Natural killer cell (primary cell): ENCODE data around the gene DIABLO. TPM values are rescaled to one million over a fixed set of nuclear protein-coding genes. Genes with fewer than 3 reads are reported as not detected.

Source experiments
- ATAC-seq, 3 donors: fragments of 150-1000 bp in 2 of 3; fragments of 200-7000 bp in 1 of 3; cut with Tn5 transposase; 1 replicate in 1 of 3; 2 replicates in 2 of 3; pipeline ENCODE4 v1.10.0; 2021; ENCODE audit warnings: mild to moderate bottlenecking in 2 of 3, moderate library complexity in 2 of 3
- DNase-seq, 2 donors: peaks; one replicate each; pipeline versions ENCODE4 v3.0.0 to v3.0.0-alpha.2; 2013 to 2021; ENCODE audit warnings: mixed read lengths in 1 of 2
- H3K27ac ChIP-seq: one replicate; pipeline ENCODE4 v1.5.1; 2013; ENCODE audit warnings: mild to moderate bottlenecking, low read length
- H3K27me3 ChIP-seq: one replicate; pipeline ENCODE4 v1.6.1; 2013; ENCODE audit warnings: low read length; ENCODE audit not compliant: control insufficient read depth, insufficient read depth
- H3K36me3 ChIP-seq: one replicate; pipeline ENCODE4 v1.6.1; 2013; ENCODE audit warnings: low read length; ENCODE audit not compliant: control insufficient read depth, insufficient read depth
- H3K4me1 ChIP-seq: one replicate; pipeline ENCODE4 v1.6.1; 2013; ENCODE audit warnings: low read length; ENCODE audit not compliant: control insufficient read depth, insufficient read depth
- H3K4me3 ChIP-seq: one replicate; pipeline ENCODE4 v1.5.1; 2013; ENCODE audit warnings: low read length
- H3K9me3 ChIP-seq: one replicate; pipeline ENCODE4 v1.6.1; 2013; ENCODE audit warnings: low read length; ENCODE audit not compliant: control insufficient read depth, insufficient read depth
- H3K27ac Mint-ChIP-seq, 2 donors: one replicate each; pipeline ENCODE4 v1.8.0; 2022; ENCODE audit warnings: mild to moderate bottlenecking in 2 of 2, mixed read lengths in 2 of 2, moderate library complexity in 1 of 2
- H3K27me3 Mint-ChIP-seq, 2 donors: one replicate each; pipeline ENCODE4 v1.8.0; 2022; ENCODE audit warnings: low read depth in 2 of 2, mixed read lengths in 2 of 2
- H3K36me3 Mint-ChIP-seq: one replicate; pipeline ENCODE4 v1.8.0; 2022; ENCODE audit warnings: mixed read lengths
- H3K4me1 Mint-ChIP-seq, 2 donors: one replicate each; pipeline ENCODE4 v1.8.0; 2022; ENCODE audit warnings: mixed read lengths in 2 of 2
- H3K4me3 Mint-ChIP-seq: one replicate; pipeline ENCODE4 v1.8.0; 2022; ENCODE audit warnings: mild to moderate bottlenecking, moderate library complexity, mixed read lengths
- H3K9me3 Mint-ChIP-seq, 2 donors: one replicate each; pipeline ENCODE4 v1.8.0; 2022; ENCODE audit warnings: mixed read lengths in 2 of 2
- WGBS: methylation state at CpG from one replicate; pipeline ENCODE4 v1.1.7; 2013; ENCODE audit warnings: missing lambda C conversion rate; ENCODE audit not compliant: insufficient coverage; 5-methylcytosine and 5-hydroxymethylcytosine counted together
- intact Hi-C: fragments of 100-400 bp; cut with micrococcal nuclease; formaldehyde crosslinking; loops from one replicate; pipeline ENCODE4 v1.14.2; 2022
- total RNA-seq, 4 donors: library from RNA; stranded (reverse); fragments of 120-200 nt in 1 of 4; gene quantifications; one replicate each; pipeline versions ENCODE4 v1.2.3 to v1.2.4, GENCODE V29; 2013 to 2022
- TF ChIP-seq, protein P1 (sequence below): fragments of 200-600 bp; IDR thresholded peaks from one replicate; pipeline ENCODE4 v1.8.0; 2022; ENCODE audit warnings: antibody characterized with exemption

DIABLO gene
- total RNA-seq, 3 donors from 2014 or later (not counting 1 experiment from before 2014, with no cell fraction given) = 84.8 to 102 (median 101) TPM

DNA sequence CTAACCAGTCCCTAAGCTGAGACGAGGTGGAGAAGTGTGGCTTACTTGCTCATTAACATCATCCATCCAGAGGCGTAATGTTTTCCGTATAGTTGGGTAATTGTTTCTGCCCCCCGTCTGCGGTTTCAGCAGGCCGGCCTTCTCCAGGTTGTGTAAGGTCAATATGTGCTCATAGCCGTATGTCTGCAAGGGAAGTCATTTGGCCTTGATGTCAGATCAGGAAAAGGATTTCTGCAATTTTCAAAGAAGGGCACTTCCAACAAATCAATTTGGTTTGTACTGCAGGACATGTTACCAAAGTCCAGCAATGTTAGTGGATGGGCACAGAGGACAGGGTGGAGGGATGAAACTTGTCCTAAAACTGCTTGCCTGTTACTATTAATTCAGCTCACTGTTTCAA, 9.9 kb upstream of the DIABLO start:
- WGBS = 82% methylated on average over 7 of the region's 7 CpGs
- peaks cover 58% of the 10 kb centered on the region for H3K36me3 ChIP-seq

DNA sequence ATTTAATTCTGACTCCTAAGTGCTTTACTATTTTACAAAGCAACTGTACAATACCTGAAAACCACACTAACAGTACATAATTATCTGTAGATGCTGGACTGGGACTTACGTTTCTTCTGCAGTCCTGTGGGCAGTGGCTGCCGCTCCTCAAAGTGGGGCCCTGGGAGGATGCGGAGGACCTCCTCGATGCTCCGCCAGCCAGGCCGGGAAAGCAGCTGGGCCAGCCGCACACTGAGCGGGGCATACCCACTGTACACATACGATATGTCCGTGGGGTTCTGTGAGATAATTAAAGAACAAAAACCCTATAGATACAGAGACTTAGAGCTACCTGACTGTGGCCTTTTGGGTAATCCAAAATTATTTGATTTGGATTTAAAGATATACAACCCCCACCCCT, 6.8 kb upstream of the DIABLO start:
- no peaks in the 10 kb centered on the region for H3K27me3 Mint-ChIP-seq
- Histone ChIP-seq H3K4me1 (peaks cover 6% of the 10 kb centered on the region), H3K9me3 (no peaks in the 10 kb centered on the region), H3K4me3 (no peak overlapping the region), H3K36me3 (peaks cover 59% of the 10 kb centered on the region), H3K27me3 (no peaks in the 10 kb centered on the region), H3K27ac (no peak overlapping the region)
- no peaks in the 10 kb centered on the region for H3K9me3 Mint-ChIP-seq
- ATAC-seq (no peak), DNase-seq (no peak)
- peaks cover 14% of the 10 kb centered on the region for H3K36me3 Mint-ChIP-seq
- intact Hi-C loops = no loop called here
- 96% methylated on average over 6 of the region's 10 CpGs for WGBS
- peaks cover 7 to 8% of the 10 kb centered on the region in 2 donors for H3K4me1 Mint-ChIP-seq
- no peak overlapping the region for H3K4me3 Mint-ChIP-seq
- H3K27ac Mint-ChIP-seq = no peak overlapping the region
- TF ChIP-seq, protein P1, sequence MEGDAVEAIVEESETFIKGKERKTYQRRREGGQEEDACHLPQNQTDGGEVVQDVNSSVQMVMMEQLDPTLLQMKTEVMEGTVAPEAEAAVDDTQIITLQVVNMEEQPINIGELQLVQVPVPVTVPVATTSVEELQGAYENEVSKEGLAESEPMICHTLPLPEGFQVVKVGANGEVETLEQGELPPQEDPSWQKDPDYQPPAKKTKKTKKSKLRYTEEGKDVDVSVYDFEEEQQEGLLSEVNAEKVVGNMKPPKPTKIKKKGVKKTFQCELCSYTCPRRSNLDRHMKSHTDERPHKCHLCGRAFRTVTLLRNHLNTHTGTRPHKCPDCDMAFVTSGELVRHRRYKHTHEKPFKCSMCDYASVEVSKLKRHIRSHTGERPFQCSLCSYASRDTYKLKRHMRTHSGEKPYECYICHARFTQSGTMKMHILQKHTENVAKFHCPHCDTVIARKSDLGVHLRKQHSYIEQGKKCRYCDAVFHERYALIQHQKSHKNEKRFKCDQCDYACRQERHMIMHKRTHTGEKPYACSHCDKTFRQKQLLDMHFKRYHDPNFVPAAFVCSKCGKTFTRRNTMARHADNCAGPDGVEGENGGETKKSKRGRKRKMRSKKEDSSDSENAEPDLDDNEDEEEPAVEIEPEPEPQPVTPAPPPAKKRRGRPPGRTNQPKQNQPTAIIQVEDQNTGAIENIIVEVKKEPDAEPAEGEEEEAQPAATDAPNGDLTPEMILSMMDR = no peak

More for the DNA sequence above, 9.9 kb upstream of the DIABLO start:
- ATAC-seq = no peak
- Histone ChIP-seq H3K27me3 (no peaks in the 10 kb centered on the region), H3K4me1 (no peaks in the 10 kb centered on the region), H3K4me3 (no peak overlapping the region), H3K27ac (no peak overlapping the region), H3K9me3 (no peaks in the 10 kb centered on the region)
- H3K4me1 Mint-ChIP-seq = no peaks in the 10 kb centered on the region
- TF ChIP-seq, protein P1 = no peak
- H3K27ac Mint-ChIP-seq = no peak overlapping the region
- no peak overlapping the region for H3K4me3 Mint-ChIP-seq
- DNase-seq = no peak
- intact Hi-C loops = no loop called here
- H3K27me3 Mint-ChIP-seq = no peaks in the 10 kb centered on the region
- H3K9me3 Mint-ChIP-seq = no peaks in the 10 kb centered on the region
- H3K36me3 Mint-ChIP-seq = peaks cover 14% of the 10 kb centered on the region

DNA sequence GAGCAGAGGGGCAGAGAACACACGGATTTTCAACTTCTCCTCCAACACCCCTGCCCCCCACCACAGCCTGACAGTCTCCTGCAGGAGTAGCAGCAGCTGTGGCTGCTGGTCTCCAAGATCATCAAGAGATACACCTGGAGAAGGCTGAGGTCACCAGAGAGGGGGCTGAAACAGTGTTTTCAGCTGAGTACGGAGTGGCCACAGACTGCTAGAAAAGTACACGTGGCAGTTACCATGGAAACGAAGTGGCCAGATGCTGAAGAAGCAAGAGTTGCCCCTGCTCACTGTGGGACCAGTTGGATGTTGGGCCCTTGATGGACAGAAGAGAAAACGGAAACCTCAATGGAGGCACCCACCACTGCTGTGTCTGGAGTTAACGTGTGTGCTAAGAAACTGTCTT, 4.9 kb upstream of the DIABLO start:
- no peak for DNase-seq
- Histone ChIP-seq H3K27ac (no peak overlapping the region), H3K4me3 (no peak overlapping the region), H3K36me3 (peaks cover 48% of the 10 kb centered on the region), H3K9me3 (no peaks in the 10 kb centered on the region), H3K27me3 (no peaks in the 10 kb centered on the region), H3K4me1 (peaks cover 20% of the 10 kb centered on the region)
- intact Hi-C loops = no loop called here
- Mint-ChIP-seq H3K4me3 (no peak overlapping the region), H3K27ac (no peak overlapping the region), H3K9me3 (no peaks in the 10 kb centered on the region), H3K27me3 (no peaks in the 10 kb centered on the region), H3K4me1 (peaks cover 18 to 22% of the 10 kb centered on the region in 2 donors), H3K36me3 (peaks cover 14% of the 10 kb centered on the region)
- TF ChIP-seq, protein P1 = no peak
- ATAC-seq = no peak
- WGBS = 74% methylated on average over 6 of the region's 6 CpGs

DNA sequence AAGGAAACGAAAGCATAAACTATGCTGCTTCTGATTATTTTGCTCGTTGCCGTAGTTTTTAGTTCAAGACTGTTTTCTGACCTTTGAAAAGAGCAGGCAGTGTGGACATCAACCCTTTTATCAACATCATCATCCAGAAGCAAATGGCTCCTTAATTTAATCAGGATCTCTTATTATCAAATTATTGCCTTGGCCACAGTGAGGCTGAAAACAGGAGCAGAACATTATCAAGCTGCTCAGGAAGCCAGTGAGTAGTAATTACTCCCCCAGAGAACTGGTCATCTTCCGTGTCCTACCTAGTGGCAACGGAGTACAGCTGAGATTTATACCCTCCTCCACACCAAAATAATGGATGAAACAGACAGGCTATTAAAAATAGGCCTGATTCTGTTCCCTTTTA, 2.2 kb upstream of the DIABLO start:
- H3K36me3 Mint-ChIP-seq = peaks cover 8% of the 10 kb centered on the region
- H3K4me1 Mint-ChIP-seq = peaks cover 31 to 37% of the 10 kb centered on the region in 2 donors
- peak overlapping the region; percentile 88 for H3K4me3 Mint-ChIP-seq
- Histone ChIP-seq H3K36me3 (peaks cover 34% of the 10 kb centered on the region), H3K4me3 (peak overlapping the region; percentile 4), H3K27ac (peak overlapping the region; percentile 1), H3K4me1 (peaks cover 32% of the 10 kb centered on the region), H3K27me3 (no peaks in the 10 kb centered on the region), H3K9me3 (no peaks in the 10 kb centered on the region)
- no peak for DNase-seq
- no peak for ATAC-seq
- H3K9me3 Mint-ChIP-seq = no peaks in the 10 kb centered on the region
- WGBS = 73% methylated on average over 5 of the region's 5 CpGs
- intact Hi-C loops = loop anchor here (5.0 kb wide), 1 partner anchor 1541 kb away; the partner anchor contains the start of gene MLEC
- TF ChIP-seq, protein P1 = no peak
- H3K27ac Mint-ChIP-seq = peak overlapping the region; percentile 53 to 84
- no peaks in the 10 kb centered on the region for H3K27me3 Mint-ChIP-seq
